Fibroblast of pulmonary artery (primary cell): Measurements from ENCODE around the gene MFRP.

ENCODE experiments used
- DNase-seq: peaks from one replicate; pipeline ENCODE4 v3.0.0-alpha.2; 2010; ENCODE audit warnings: low read depth
- H3K4me3 ChIP-seq: replicated peaks from 2 replicates; pipeline ENCODE4 v1.5.1; 2011; ENCODE audit warnings: low read depth, mild to moderate bottlenecking, control low read depth, low read length, moderate library complexity
- CTCF ChIP-seq: IDR thresholded peaks from 2 replicates; pipeline ENCODE4 v1.5.1; 2011; ENCODE audit warnings: mild to moderate bottlenecking, control low read depth, low read length, inconsistent platforms; ENCODE audit errors: missing control alignments

The MFRP gene

GRCh38 chr11:119319700-119320239 lies 26.7 kb downstream of the MFRP start:
- TF ChIP-seq CTCF: no peak
- no peak for DNase-seq
- no peak overlapping the region for H3K4me3 ChIP-seq

- H3K4me3 ChIP-seq: no peak overlapping the region
- no peak for TF ChIP-seq CTCF
- no peak for DNase-seq
Observed at GRCh38 chr11:119319136-119319699, 27.3 kb downstream of the MFRP start.

- no peak for TF ChIP-seq CTCF
- no peak overlapping the region for H3K4me3 ChIP-seq
- DNase-seq: peak; percentile 79
Observed at GRCh38 chr11:119318240-119319135, 28.0 kb downstream of the MFRP start.

- H3K4me3 ChIP-seq: no peak overlapping the region
- no peak for DNase-seq
- no peak for TF ChIP-seq CTCF
Observed at GRCh38 chr11:119317592-119318239, 28.8 kb downstream of the MFRP start.

- no peak for TF ChIP-seq CTCF
- H3K4me3 ChIP-seq: peak within 1 kb of the TSS; percentile 60
- no peak for DNase-seq
Observed at GRCh38 chr11:119316729-119317591, 29.5 kb downstream of the MFRP start, which contains the start of gene MCAM. TSS of gene MCAM (minus strand) at chr11:119317130. CDS start at chr11:119317101, 29 bp downstream.
